ENCODE results near the gene SLC2A6.

SLC2A6 gene

GRCh38 chr9:133515240-133515610 lies 36.3 kb upstream of the SLC2A6 start:
- no peak for DNase-seq

- DNase-seq, result no peak
Measured at GRCh38 chr9:133514460-133515239, 35.8 kb upstream of the SLC2A6 start.

DNA sequence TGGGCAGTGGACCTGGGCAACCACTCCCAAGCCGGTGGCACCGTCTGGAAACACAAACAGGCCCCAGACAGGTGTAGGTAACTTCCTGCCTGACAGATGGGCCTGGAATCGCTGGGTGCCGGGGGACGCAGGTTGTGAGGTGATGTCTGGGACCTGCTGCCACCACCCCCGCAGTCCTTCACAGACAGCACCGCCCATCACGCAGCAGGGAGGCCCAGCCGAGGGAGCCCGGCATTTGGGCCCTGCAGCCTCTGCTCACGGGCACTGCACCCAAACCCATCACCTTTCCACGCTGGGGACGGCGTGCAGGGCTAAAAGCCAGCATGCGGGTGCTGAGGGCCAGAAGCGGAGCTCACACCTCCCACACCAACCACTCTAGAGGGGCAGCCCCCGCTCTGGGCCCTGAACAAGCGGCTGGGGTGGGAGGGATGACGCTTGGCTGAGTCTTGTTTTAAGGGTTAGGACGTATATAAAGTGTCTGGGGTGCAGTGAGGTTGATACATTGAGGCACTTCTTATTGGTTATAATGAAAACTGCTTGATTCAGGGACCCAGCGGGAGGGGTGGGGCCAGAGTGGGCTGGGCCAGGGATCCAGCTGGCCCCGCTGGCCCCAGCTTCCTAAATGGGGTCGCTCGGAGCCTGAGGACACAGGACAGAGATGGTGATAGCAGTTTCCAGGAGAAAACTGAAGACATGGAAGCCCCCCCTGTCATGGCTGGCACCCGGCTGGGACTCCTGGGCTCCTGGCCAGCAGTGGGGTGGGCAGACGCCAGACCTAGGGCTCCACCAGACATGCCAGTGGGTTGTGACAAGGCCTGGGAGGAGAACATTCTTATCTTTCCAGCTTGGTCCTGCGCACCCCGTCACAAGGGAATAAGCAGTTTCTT lies 34.6 kb upstream of the SLC2A6 start:
- DNase-seq, result no peak

DNA sequence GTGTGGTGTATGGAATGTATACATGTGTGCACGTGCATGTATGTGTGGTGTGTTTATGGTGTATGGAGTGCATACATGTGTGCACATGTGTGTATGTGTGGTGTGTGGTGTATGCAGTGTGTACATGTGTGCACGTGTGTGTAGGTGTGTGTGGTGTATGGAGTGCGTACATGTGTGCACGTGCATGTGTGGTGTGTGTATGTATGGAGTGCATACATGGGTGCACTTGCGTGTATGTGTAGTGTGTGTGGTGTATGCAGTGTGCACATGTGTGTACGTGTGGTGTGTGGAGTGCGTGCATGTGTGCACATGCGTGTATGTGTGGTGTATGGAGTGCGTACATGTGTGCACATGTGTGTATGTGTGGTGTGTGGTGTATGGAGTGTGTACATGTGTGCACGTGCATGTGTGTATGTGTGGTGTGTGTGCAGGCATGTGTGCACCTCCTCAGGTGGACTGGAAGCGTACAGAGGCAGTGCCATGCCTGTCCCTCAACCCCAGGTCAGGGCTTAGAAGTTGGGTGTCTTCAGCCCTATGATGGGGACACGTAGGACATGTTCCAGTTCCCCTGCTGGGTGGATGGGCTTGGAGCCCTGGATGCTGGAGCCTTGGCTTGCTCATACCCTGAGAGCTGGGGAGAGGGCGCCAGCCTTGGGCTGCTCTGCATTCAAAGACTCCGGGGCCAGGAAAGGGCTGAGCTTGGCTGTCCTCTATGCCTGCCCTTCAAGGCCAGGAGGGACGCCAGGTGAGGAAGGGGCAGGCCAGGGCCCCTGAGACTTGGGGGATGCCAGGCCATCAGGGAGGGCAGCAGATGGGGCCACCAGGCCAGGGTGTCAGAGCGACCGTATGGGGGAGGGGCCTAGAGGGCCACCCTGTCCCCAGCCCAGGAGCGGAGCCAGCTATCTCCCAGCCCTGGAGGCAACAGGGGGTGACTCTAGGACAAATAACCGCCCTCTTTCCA lies 33.6 kb upstream of the SLC2A6 start:
- no peak for DNase-seq

DNA sequence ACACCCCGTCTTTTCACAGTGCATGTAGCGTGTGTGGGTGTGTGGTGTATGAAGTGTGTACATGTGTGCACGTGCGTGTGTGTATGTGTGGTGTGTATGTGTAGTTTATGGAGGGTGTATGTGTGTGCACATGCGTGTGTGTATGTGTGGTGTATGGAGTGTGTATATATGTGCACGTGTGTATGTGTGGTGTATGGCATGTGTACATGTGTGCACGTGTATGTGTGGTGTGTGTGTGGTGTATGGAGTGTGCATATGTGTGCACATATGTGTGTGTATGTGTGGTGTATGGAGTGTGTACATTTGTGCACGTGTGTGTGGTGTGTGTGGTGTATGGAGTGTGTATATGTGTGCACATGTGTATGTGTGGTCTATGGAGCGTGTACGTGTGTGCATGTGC lies 32.7 kb upstream of the SLC2A6 start:
- no peak for DNase-seq

DNA sequence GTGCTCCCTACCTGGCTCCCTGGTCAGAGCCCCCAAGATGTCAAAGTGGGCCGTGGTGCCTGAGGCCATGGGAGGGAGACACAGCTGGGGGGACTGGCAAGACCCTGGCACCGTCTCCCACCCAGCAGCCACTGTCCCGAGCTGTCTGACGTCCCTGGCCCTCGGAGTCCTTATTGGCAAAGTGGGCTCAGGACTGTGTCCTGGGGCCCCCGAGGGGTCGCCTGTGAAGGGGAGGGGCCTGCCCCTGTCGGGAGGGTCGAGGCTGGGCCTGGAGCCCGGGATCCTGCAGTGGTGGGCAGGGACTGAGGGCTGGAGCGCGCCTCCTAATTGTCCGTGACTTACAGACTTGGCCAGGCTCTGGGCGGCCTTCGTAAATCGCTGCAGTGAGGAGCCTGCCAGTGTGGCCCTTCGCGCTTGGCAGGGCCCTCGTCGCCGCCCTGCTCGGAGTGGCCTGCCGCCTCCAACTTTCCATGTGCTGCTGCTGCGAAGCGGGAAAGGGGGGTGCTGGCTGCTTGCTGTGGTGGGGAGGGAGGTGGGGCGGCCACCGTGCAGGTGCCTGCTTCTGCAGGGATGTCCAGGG lies 32.1 kb upstream of the SLC2A6 start:
- DNase-seq, result no peak

GRCh38 chr9:133509179-133510083 lies 30.5 kb upstream of the SLC2A6 start:
- DNase-seq, result no peak

DNA sequence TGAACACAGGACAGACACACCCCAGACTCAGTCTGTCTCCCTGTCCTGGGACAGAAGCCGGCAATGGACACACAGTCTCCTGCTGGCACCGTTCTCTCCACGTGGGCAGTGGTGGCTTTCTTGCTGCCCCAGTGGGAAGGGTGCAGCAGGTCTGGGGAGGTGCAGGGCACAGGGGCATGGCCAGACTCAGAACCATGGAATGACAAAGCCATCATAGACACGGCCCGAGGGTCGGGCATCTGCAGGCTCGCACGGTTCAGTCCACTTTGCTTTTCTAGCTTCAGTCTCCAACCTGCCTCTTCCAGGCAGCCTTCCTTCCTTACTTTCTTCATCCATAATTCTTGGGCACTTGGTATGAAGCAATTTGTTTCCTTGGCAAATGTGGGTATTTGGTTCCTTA lies 29.1 kb upstream of the SLC2A6 start:
- no peak for DNase-seq

DNA sequence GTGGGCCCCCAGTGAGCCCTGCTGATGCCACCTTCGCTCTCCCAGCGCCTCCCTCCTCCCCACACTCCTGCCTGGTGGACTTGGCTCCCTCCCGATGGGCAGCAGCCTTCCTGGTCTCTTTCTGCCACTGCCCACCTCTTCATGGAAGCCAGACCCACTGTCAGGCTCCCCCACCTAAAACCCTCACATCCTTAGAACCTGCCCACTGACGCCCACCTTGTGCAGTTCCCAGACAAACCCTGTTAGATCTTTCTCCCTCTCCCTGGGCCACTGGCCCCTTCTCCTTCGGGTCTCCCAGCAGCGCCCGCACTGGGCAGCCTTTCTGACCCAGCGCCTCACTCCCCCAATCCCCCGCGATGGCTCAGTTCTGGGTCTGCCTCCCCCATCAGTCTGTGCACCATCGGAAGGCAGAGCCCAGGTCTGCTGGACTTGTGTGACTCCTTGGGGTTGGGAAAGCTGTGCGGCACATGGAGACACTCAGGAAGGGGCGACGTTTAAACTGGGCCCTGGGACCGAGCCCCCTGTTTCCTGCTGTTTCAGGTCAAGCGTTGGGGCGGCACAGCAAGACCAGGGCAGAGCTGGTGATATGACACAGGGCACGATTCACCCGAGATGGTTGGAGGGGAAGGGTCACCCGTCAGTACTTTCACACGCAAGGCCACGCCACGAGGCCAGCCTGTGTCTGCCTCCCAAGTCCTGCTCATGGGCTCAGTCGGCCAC lies 28.5 kb upstream of the SLC2A6 start:
- no peak for DNase-seq

- DNase-seq, result no peak
Measured at GRCh38 chr9:133506653-133507038, 27.7 kb upstream of the SLC2A6 start.

DNA sequence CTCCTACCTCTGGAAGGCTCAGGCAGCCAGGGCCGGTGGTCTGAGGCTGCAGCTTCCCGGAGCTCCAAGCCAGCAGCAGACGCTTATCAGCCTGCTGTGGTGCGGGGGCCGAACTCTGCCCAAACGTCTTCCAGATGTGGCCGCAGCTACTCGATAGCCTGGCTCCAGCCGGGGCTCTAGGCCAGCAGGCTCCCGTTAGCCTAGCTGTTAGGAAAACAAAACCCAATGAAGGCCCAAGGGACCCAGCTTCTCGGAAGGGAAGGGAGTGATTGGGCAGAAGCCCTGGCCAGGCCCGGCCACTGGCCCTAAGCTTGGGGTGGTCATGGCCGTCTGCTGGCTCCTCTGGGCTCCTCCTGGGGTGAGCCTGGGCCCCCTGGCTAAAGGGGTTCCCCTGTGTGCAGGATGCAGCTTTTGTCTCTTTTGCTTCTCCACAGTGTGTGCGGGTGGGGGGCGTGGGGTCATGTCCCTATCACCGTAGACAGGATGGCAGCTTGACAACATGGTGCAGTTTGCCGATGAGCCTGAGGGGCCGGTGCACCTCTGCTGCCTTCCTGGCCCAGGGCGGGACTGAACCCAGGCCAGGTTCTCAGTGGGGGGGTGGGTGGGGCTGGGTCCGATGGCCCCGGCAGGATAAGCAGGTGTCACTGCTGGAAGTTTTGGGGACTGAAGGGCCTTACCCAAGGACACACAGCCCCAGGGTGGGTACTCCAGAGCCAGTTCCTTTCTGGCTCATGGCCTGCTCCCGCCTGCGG lies 27.2 kb upstream of the SLC2A6 start:
- DNase-seq, result no peak

DNA sequence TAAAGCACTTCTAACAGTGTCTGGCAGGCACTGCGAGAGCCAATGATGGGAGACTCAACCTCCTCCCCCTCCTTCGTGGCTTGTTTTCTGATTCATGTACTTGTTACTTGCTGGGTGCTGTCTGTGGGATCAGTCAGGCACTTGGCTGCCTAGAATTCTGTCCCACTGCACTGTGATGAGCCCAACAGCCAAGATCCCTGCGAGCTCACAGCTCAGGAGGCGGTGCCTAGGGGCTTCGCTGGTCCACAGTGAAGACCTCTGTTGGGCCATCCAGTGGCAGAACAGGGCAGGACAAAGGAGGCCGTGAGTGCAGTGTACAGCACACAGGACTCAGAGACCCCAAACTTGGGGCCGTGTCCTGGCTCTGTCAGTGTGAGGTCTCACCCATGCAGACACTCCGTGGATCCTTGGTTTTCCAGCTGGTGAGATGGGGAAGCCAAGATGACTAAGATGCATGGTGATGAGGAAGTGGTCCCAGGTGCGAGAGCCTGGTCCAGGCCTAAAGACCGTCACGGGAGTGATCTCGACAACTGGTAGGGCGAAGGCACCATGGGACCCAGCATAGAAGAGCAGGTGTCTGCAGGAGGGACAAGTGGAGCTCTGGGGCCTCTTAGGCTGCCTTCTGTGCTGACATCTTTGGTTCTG lies 26.4 kb upstream of the SLC2A6 start:
- DNase-seq, result no peak

GRCh38 chr9:133502112-133502511 lies 23.2 kb upstream of the SLC2A6 start:
- DNase-seq, result no peak

- DNase-seq, result no peak
Measured at GRCh38 chr9:133499892-133500270, 21.0 kb upstream of the SLC2A6 start.

GRCh38 chr9:133499132-133499891 lies 20.4 kb upstream of the SLC2A6 start:
- no peak for DNase-seq

- no peak for DNase-seq
Measured at GRCh38 chr9:133496861-133497842, 18.3 kb upstream of the SLC2A6 start.

Data from T-helper 1 cell (primary cell).